HUDEP-2 (cell line): ENCODE measurements around the gene NEURL1B.

Experiments
- DNase-seq, 76 experiments: peaks; one replicate each; lab custom pipeline; 2025; ENCODE audit not compliant: unreplicated experiment in 76 of 76; lab: John Stamatoyannopoulos, UW

Gene NEURL1B

GRCh38 chr5:172727551-172727950 lies 86.5 kb downstream of the NEURL1B start:
- DNase-seq, result no peak

- DNase-seq, result no peak
These were observed 87.6 kb downstream of the NEURL1B start for GRCh38 chr5:172728481-172729241.

GRCh38 chr5:172729588-172729987 lies 88.5 kb downstream of the NEURL1B start:
- DNase-seq, result no peak

GRCh38 chr5:172730222-172730621 lies 89.2 kb downstream of the NEURL1B start:
- DNase-seq, result no peak

GRCh38 chr5:172730981-172731679 lies 90.1 kb downstream of the NEURL1B start:
- DNase-seq, result no peak

- no peak for DNase-seq
These were observed 90.6 kb downstream of the NEURL1B start for GRCh38 chr5:172731680-172732074.

GRCh38 chr5:172732201-172732865 lies 91.3 kb downstream of the NEURL1B start:
- no peak for DNase-seq

GRCh38 chr5:172733131-172733973 lies 92.3 kb downstream of the NEURL1B start:
- DNase-seq, result no peak

- no peak for DNase-seq
These were observed 92.9 kb downstream of the NEURL1B start for GRCh38 chr5:172733974-172734346.

- no peak for DNase-seq
These were observed 94.2 kb downstream of the NEURL1B start for GRCh38 chr5:172735141-172735831.

- no peak for DNase-seq
These were observed 95.6 kb downstream of the NEURL1B start for GRCh38 chr5:172736508-172737135.

GRCh38 chr5:172739375-172739774 lies 98.3 kb downstream of the NEURL1B start:
- DNase-seq, result no peak

GRCh38 chr5:172740428-172741205 lies 99.6 kb downstream of the NEURL1B start:
- no peak for DNase-seq
